Lung (tissue), 12 donors: Measurements from ENCODE around the gene DCAF5. TPM values are rescaled to one million over a fixed set of nuclear protein-coding genes. Genes with fewer than 3 reads are reported as not detected.

Source experiments
- ATAC-seq: fragments of 200-7000 bp; cut with Tn5 transposase; one replicate; pipeline ENCODE4 v1.9.1; 2020; ENCODE audit warnings: moderate number of reproducible peaks; ENCODE audit not compliant: insufficient read depth, low FRiP score
- DNase-seq, 3 donors: peaks; one replicate each; pipeline ENCODE4 v3.0.0-alpha.2; 2013 to 2017
- H3K27ac ChIP-seq, 2 donors: one replicate each; pipeline ENCODE4 v1.5.1; 2013; ENCODE audit warnings: mild to moderate bottlenecking in 2 of 2, moderate library complexity in 2 of 2, control low read depth in 1 of 2, inconsistent platforms in 1 of 2, low read depth in 1 of 2, low read length in 1 of 2
- H3K27me3 ChIP-seq, 3 donors: one replicate each; pipeline ENCODE4 v1.5.1; 2013; ENCODE audit warnings: low read length in 2 of 3; ENCODE audit not compliant: control insufficient read depth in 3 of 3, insufficient read depth in 3 of 3
- H3K36me3 ChIP-seq, 4 donors: one replicate each; pipeline ENCODE4 v1.5.1; 2013; ENCODE audit warnings: low read length in 4 of 4, mild to moderate bottlenecking in 1 of 4, moderate library complexity in 1 of 4; ENCODE audit not compliant: control insufficient read depth in 4 of 4, insufficient read depth in 4 of 4
- H3K4me1 ChIP-seq, 5 donors: one replicate each; pipeline ENCODE4 v1.5.1; 2013; ENCODE audit warnings: low read length in 5 of 5, mild to moderate bottlenecking in 2 of 5, moderate library complexity in 1 of 5; ENCODE audit not compliant: control insufficient read depth in 5 of 5, insufficient read depth in 5 of 5
- H3K4me3 ChIP-seq: one replicate; pipeline ENCODE4 v1.5.1; 2013; ENCODE audit warnings: mild to moderate bottlenecking, control low read depth, moderate library complexity
- H3K9ac ChIP-seq, 2 donors: one replicate each; pipeline ENCODE4 v1.5.1; 2013; ENCODE audit warnings: low read length in 2 of 2, control low read depth in 1 of 2; ENCODE audit not compliant: insufficient read depth in 1 of 2
- H3K9me3 ChIP-seq, 4 donors: one replicate each; pipeline ENCODE4 v1.5.1; 2013; ENCODE audit warnings: low read length in 3 of 4, mild to moderate bottlenecking in 1 of 4, moderate library complexity in 1 of 4; ENCODE audit not compliant: control insufficient read depth in 4 of 4, insufficient read depth in 3 of 4
- WGBS, 2 donors: extraction: QIAGEN DNeasy Blood & Tissue Kit; methylation state at CpG; one replicate each; pipeline ENCODE4 v1.1.7; 2013; 5-methylcytosine and 5-hydroxymethylcytosine counted together
- polyA plus RNA-seq, 2 donors: library from polyadenylated mRNA; stranded (reverse); fragments of 200-250 nt; gene quantifications; one replicate each; pipeline ENCODE4 v1.2.1, GENCODE V29; 2013
- total RNA-seq, 2 donors: library from RNA; depleted of rRNA in 1 of 2; stranded (reverse); fragments of >200 nt in 1 of 2; gene quantifications; one replicate each; pipeline ENCODE4 v1.2.1, GENCODE V29; 2014 to 2021
- TF ChIP-seq, protein P1 (sequence below): IDR thresholded peaks from 2 replicates; pipeline ENCODE4 v1.5.1; 2012; ENCODE audit warnings: mild to moderate bottlenecking; ENCODE audit errors: control extremely low read depth, extremely low read depth
- donor health status: control.
- donor health status: control.
- donor health status: Bipolar disorder and iron deficiency.
- donor health status: healthy.
- donor health status: DM: yes; HTN: yes; CAD: no.

The DCAF5 gene
- total and polyA plus RNA-seq, 4 donors, result 20.2 to 50.4 (median 31.2) TPM

DNA sequence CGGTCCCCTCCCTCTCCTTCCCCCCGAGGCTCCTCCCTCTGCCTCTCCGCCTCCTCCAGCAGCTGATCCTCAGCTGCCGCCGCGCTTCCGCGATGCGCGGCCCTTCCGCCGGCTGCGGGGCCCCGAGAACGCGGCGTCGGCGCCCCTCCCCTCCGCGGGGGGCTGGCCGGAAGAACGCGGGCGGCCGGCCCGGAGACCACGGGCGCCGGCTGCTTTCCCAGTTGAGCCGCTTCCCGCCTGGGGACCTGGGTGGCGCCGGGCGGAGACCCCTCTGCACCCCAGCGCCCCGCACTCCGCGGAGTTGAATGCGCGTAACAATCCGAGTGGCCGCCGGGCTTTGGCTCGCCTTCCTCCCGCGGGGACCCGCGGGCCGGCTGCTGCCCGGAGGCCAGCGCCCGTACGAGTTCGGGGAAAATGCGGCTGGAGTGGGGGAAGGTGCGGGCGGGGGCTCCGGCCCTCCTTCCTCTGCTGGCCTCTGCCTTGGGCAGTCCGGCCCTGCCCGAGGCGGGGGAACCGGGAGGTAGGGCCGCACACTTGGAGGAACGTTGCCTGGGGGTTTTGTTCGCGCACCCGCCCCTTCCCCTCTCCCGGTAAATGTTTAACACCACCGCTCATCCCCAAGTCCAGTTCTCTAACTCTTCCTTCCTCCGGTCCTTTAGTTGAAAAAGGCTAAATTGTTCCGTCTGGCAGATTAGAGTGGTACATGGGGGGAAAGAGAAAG lies 393 bp upstream of the DCAF5 start:
- H3K4me3 ChIP-seq, result peak overlapping the region; percentile 92
- H3K9me3 ChIP-seq, result no peaks in the 10 kb centered on the region
- 0 to 1% methylated on average over 51 to 72 of the region's 72 CpGs for WGBS, 2 donors
- peaks cover 5 to 19% (median 9%) of the 10 kb centered on the region in 5 donors for H3K4me1 ChIP-seq
- peaks cover 0 to 7% (median 4%) of the 10 kb centered on the region in 4 donors for H3K36me3 ChIP-seq
- H3K27me3 ChIP-seq, result no peaks in the 10 kb centered on the region
- TF ChIP-seq, protein P1, sequence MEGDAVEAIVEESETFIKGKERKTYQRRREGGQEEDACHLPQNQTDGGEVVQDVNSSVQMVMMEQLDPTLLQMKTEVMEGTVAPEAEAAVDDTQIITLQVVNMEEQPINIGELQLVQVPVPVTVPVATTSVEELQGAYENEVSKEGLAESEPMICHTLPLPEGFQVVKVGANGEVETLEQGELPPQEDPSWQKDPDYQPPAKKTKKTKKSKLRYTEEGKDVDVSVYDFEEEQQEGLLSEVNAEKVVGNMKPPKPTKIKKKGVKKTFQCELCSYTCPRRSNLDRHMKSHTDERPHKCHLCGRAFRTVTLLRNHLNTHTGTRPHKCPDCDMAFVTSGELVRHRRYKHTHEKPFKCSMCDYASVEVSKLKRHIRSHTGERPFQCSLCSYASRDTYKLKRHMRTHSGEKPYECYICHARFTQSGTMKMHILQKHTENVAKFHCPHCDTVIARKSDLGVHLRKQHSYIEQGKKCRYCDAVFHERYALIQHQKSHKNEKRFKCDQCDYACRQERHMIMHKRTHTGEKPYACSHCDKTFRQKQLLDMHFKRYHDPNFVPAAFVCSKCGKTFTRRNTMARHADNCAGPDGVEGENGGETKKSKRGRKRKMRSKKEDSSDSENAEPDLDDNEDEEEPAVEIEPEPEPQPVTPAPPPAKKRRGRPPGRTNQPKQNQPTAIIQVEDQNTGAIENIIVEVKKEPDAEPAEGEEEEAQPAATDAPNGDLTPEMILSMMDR, result no peak
- H3K9ac ChIP-seq, result peak overlapping the region; percentile 3 to 42
- H3K27ac ChIP-seq, result peak overlapping the region; percentile 96 to 97
- DNase-seq (peak; percentile 92 to 96 (median 93)), ATAC-seq (peak; percentile 90)

DNA sequence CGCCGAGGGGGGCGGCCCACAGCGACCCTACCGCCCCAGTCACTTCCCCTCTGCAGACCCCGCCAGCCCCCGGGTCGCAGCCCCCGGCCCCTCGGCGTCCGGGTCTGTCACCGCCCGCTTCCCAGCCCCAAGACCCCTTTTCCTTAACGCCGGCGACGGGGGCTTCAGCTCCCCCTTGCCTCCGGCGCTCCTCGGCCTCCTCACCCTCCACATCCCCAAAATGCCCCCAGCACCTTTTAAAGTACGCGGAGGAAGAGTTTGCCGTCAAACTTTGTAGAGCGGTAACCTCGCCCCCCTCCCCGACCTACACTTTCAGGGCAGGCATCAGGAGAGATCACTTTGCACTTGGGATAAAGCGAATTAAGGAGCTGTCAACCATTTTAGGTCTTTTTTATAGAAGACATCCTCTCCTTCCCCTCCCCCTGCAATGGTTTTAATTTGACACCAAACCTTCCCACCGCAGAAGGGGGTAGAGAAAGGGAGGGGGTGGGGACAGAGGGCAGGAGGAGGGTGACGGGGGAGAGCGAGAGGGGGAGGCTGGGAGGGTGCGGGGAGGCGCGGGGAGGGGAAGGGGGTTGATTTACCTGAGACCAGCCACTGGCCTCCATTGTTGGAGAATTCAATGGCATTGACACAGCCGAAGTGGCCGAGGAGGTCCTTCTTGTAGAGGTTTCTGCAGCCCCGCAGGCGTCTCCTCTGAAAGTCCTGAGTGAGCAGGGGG lies 578 bp downstream of the DCAF5 start:
- TF ChIP-seq, protein P1, result no peak
- H3K27me3 ChIP-seq, result no peaks in the 10 kb centered on the region
- WGBS, 2 donors, result 0 to 1% methylated on average over 36 to 38 of the region's 38 CpGs

DNA sequence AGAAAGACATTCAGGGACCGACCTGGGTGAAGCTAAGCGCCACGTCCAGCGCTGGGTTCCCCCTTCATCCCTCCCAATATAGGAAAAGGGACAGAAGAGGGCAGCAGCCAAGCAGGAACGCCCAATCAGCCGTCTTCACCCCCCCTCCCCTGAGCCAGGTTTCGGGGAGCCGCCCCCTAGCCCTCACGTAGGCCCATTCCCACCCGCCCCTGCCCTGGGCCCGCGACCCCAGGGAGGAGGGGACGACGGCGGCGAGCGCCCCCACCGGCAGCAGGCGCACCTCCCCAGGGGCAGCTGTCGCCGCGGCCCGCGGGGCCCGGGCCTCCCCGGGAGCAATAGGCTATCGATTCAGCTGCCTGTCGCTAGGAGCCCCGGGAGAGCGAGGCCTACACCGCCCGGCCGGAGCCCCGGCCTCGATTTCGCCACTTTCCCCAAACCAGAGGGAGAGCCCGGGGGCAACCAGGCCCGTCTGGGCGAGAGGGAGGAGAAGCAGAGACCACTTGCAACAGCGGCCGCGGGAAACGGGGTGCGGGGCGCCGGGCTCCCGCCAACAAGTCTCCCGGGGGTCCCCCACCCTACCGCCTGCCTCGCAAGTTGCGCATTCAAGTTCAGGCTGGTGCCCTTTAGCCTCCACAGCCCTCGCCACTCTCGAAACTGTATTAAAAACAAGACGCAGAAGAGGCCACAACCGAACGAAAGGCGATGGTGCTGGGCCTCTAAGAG lies 1.3 kb downstream of the DCAF5 start:
- DNase-seq (peak; percentile 81 to 91 (median 88)), ATAC-seq (peak; percentile 72)
- TF ChIP-seq, protein P1, result no peak
- no peaks in the 10 kb centered on the region for H3K9me3 ChIP-seq
- H3K4me1 ChIP-seq, result peaks cover 5 to 19% (median 9%) of the 10 kb centered on the region in 5 donors
- H3K9ac ChIP-seq, result peak overlapping the region; percentile 65 to 67
- WGBS, 2 donors, result 0% methylated on average over 51 to 57 of the region's 57 CpGs
- H3K27me3 ChIP-seq, result no peaks in the 10 kb centered on the region
- peaks cover 2 to 10% (median 7%) of the 10 kb centered on the region in 4 donors for H3K36me3 ChIP-seq
- H3K4me3 ChIP-seq, result peak overlapping the region; percentile 95
- H3K27ac ChIP-seq, result peak overlapping the region; percentile 84 to 97

More for the DNA sequence above, 578 bp downstream of the DCAF5 start:
- peaks cover 5 to 19% (median 9%) of the 10 kb centered on the region in 5 donors for H3K4me1 ChIP-seq
- H3K27ac ChIP-seq, result peak overlapping the region; percentile 84 to 97
- H3K9ac ChIP-seq, result peak overlapping the region; percentile 65 to 67
- DNase-seq, result peak; percentile 45 to 66 (median 63)
- peaks cover 2 to 7% (median 5%) of the 10 kb centered on the region in 4 donors for H3K36me3 ChIP-seq
- ATAC-seq, result peak; percentile 23
- H3K9me3 ChIP-seq, result no peaks in the 10 kb centered on the region
- peak overlapping the region; percentile 95 for H3K4me3 ChIP-seq
